Activated CD4-positive, alpha-beta T cell treated with anti-CD3 and anti-CD28 coated beads for 4 hours (primary cell): Measurements from ENCODE around the gene ARSJ.
"Not testable (repeated sequence)": the region's sequence is repeated elsewhere in the genome, so short reads cannot be mapped to it uniquely, and the experiment has no call there.

Experiments used
- DNase-seq, 2 donors: peaks; one replicate each; pipeline ENCODE4 v3.0.0-alpha.2; 2020

Gene ARSJ

DNA sequence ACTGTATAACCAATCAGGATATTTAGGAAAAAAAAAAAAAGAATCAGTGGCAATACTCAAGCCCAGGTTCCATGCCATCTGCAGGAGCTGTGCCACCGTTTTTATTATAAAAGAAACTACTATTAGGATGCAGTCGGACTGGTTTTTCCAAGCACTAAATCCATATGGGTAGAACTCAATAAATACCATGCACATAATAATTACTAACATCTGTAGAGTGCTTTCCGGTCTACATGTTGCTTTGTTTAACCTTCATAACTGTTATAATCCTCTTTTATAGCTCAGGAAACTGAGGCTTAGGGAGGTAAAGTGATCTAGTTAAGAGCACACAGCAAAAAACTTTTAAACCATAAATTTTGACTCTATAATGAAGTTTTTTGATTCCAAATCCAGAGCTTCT, 24.0 kb downstream of the ARSJ start:
- DNase-seq, result no peak

DNA sequence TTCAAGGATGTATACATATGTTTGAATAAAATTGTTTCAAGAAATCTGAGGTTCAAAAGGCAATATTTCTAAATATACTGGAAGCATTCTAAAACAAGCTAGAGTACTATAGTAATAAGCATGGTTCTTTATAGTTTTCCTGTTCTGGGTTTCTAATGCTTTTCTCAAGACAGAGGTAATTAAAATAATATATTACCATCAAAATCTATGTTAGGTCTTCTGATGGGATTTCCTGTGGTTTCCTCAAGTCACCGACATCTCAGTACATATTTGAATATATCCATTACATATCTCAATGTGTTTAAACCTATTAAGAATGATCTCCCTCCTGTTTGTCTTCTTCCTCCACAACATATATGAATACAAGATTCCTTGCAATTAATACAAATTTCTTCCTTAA, 25.6 kb downstream of the ARSJ start:
- DNase-seq, result no peak

DNA sequence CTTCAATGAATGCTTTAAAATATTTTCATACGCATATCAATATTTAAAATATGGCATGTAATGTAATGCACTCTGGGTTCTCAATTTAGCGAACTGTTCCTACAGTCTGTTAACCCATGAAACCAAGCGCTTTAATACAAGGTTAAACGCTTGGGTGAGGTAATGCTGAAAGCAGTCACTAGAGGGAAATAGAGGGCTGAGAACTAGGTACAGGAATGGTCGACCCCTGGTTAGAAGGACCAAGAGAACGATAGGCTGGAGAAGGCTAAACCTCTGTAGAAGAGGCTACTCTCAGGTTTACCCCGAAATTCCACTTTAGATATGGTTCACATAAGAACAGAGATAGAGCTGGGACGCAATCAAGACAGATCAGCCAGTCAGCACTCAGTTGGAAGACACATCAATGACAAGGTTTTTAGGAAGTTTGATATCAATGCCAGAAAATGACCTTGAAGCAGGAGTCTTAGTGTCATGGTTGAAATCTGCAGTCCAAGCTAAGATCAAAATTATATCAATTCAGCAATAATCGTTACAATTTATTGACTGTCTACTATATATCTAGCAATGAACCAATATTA, 26.9 kb downstream of the ARSJ start:
- DNase-seq, result peak in 1 of 2 donors; percentile 28

DNA sequence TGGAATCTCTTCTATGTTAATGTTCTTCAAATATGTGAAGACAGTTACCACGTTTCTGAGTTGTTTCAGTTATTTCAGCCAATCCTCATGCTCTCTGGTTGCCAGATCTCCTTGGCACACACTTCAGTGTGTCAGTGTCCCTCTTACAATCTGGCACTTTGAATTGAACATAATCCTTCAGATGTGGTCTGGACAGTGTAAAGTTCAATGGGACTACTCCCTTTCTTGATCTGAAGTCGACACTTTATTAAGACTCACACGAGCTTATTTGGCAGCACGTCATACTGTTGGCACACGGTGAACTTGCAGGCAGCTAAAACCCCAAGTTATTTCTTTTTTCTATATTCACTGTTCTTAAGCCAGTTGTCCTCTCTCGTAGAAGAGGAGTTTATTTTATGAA, 28.2 kb downstream of the ARSJ start:
- DNase-seq, result no peak

DNA sequence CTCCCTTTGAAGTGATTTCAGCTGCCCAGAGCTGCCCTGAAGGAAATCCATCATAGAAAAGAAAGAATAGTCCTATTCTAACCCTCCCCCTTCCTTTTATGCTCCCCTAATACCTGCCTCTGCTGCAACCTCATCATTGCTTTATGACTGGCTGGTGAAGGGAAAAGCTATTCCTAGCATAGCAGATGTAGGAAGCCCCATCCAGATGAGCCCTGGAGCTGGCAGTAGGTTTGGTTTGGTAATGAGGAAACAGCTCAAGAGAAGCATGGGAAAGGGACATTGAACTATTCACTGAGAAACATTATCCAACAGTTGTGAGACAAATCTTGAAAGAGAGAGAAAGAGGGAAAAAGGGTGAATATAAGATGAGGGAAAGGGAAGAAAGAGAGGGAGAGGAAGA, 29.2 kb downstream of the ARSJ start:
- no peak for DNase-seq

DNA sequence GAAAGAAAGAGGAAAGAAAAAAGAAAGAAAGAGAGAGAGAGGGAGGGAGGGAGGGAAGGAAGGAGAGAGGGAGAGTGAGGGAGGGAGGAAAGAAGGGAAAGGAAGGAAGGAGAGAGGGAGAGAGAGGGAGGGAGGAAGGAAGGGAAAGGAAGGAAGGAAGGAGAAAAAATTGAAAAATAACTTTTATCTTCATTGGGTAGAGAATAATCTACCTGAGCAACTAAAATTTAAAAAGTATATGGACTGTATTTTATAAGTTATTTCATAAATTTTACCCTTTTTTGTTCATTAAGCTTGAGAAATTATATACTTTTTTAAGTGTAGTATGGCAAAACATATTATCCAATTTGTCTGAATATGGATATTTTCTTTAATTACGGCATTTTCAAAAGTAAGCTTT, 32.0 kb downstream of the ARSJ start:
- DNase-seq, result no peak

DNA sequence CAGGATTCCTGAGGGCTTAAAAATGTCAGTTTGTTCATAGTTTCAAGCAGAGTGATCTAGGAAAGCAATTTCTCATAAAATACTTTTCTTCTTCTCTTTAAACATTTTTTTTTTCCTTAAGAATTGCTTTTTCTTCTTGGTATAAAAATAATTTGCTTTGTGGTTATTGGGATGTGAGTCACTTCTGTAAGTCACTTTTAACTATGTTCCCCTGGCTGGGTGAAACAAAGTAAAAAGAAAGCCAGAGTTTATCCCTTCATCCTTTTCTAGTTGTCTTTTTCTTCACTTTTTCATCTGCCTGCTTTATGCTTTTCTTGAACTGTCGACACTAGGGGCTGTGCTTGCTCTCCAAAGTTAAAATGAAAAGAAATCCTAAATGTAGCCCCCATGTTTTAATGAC, 33.5 kb downstream of the ARSJ start:
- DNase-seq, result no peak

DNA sequence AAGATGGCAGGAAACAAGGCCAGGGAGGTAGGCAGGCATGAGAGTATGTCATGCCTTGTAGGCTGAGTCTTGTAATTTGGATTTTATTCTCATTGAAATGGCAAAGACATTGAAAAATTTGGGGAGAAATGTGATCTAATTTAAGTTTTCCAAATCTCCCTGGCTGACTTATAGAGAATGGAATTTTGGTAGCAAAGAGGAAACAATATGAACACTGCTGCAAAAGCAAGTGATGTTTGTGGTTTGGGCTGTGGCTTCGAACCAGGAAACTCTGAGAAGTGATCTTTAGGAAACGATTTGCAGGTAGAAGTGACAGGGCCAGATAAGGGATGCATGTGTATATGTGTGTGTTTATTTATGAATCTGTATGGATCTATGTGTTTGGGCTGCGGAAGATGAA, 35.6 kb downstream of the ARSJ start:
- no peak for DNase-seq

DNA sequence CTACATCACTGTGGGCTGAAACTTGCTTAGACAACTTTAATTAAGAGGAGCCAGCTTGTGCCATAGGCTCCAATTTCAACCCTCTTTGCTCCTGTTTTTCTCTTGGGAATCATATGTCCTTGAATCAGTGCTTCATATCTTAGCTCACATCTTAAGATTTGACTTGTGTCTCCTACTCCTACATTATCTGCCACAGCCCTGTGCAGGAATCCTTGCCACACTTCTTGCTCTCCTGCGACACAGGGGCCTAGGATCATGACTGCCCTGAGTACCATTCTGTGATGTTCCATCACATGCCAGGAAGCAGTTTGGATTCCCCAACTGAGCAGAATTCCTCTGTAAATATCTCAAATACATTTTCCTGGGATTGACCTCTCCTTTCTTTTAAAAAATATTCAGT, 36.4 kb downstream of the ARSJ start:
- no peak for DNase-seq

DNA sequence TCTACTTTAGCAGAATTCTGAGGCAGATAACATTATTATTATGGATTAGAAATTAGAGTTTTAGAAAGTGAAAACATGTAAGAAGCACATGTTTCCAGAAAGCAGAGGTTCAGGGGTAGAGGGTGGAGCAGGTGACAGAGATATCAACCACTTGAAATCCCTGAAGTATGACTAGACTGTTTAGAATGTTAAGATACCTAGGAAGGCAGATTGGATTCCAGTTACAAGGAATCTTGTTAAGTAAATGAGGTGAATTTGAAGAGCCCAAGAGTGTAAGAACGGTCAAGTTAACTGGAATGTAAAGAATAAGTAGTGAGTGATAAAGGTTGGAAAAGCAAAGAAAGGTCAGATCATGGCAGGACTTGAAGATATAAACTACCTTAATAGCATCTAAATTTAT, 37.6 kb downstream of the ARSJ start:
- no peak for DNase-seq

DNA sequence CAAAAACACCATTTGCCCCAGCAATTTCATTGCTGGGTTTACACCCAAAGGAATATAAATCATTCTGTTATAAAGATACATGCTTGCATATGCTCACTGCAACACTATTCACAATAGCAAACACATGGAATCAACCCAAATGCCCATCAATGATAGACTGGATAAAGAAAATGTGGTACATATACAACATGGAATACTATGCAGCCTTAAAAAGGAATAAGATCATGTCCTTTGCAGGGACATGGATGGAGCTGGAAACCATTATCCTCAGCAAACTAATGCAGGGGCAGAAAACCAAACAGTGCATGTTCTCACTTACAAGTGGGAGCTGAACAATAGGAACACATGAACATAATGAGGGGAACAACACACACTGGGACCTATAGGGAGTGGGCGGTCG, 39.3 kb downstream of the ARSJ start:
- DNase-seq, result not testable (repeated sequence)

DNA sequence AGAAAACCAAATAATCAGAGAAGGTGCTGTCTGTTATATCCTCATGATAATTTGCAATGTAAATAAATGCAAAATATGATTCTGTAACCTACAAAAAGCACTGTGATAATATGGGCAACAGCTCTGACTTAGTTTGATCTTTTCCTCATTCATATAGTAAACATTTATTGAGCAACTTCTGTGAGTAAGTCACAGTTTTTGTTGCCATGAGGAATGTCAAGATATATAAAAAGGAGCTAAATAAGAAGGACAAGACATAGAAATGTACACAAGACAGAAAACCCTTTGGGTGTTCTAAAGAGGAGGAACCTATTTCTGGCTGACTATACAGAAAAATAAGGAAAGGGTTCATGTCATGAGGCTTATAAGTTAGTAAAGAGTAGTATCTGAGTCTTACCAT, 44.3 kb downstream of the ARSJ start:
- no peak for DNase-seq

DNA sequence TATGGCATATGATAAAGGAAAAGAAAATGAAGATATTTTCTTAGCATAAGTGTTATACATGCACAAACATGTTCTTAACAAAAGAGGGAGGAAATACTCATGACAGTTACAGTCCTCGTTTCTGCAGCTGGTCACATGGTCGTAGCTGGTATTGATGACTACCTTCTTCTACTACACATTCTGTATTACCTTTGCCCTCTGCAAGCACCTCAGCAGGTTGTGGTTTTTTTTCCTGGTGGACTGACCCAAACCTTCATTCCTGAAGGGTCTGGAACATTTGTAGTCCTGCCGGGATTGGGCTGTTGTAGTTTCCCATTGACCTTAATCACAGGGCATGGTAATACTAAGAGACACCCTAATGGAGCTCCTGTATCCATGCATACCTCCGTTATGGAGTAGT, 54.7 kb downstream of the ARSJ start:
- DNase-seq, result not testable (repeated sequence)

DNA sequence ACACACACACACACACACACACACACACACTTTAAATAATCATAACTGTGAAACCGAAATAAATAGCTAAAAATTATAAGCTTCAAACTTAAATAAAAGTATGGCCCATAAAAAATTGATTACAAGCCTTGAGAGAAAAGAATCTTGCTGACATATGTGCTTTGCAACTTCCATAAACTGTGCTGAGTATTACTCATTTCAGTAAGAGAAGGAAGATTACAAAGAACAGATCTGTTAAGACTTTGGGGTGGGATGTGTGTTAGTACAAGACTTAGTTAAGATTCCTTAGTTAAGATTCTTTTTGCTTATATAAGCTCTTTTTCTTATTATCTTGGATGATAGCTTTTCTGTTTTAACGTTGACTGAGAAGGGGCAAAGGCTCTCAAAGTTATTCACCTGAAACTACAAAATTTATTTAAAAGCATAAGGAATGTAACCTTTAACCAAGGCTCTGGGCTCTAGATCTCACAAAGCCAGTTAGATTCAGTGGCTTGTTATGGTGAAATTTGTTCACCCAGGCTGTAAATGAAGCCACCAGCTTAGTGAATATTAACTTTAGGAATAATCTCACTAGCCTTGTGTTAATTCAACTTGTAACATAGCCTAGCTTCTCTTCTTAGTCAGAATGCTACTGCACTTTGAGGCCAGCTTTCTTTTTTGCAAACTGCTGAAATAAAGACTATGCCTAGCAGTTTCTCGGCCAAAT, 58.2 kb downstream of the ARSJ start:
- no peak for DNase-seq

DNA sequence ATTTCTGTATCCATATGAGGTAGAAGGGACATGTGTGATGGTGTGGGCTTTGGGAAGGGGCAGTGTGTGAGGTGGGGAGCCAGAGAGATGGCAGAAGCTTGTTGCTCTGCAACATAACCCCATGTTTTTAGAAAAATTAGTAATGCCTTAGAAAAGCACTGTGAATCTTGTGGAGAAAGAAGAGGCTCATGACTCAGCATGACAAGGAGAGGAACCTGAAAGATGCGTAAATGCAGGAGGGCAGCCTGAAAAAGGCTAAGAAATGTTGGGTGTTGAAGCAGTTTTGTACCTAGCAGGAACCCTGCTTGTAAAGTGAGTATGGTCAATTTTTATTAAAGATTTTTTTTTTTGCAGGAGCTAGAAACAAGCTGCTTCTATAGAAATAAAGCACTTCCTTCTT, 59.8 kb downstream of the ARSJ start:
- no peak for DNase-seq

DNA sequence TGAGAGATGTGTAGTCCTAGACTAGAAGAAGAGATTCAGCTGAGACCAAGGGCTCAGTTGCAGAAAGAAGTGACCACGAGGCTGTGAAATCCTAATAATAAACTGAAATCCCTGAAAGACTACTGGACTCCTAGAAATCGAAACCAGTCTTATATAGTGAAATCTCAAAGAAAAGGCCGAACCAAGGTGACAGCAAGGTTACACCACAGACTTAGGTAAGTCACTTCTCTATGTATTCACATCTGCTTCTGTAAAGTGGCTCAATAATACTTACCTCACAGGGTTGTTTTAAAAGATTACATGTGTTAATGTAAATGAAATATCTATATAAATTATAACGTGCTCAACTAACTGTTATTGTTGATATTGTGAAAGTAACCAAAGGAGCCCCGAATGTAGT, 60.3 kb downstream of the ARSJ start:
- DNase-seq, result no peak

DNA sequence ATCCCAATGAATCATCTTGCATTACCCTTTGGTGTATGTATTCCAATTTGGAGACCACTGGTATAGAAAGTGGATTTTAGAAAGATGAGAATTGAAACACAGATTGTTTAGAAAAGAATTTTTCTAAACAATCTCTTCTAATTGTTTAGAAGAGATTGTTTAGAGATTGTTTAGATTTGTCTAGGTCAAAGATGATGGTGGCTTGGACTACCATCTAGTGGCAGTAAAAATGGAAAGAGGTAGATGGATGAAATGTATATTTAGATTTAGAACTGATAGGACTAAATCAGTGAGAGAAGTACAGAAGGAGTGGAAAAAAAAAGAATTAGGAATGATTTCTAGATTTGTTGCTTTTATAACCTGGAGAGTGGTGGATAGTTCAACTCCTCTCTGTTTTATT, 70.6 kb downstream of the ARSJ start:
- DNase-seq, result no peak

DNA sequence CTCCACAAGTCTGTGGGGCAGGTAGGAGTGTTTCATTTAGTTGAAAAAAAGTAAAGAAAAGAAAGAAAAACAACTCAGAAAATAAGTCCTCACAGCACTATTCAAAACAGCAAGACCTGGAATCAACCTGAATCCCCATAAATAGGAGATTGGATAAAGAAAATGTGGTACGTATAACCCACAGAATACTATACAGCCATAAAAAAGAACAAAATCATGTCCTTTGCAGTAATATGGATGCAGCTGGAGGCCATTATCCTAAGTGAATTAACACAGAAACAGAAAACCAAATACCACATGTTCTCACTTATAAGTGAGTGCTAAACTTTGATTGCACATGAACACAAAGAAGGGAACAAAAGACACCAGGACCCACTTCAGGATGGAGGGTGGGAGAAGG, 71.9 kb downstream of the ARSJ start:
- DNase-seq, result no peak

DNA sequence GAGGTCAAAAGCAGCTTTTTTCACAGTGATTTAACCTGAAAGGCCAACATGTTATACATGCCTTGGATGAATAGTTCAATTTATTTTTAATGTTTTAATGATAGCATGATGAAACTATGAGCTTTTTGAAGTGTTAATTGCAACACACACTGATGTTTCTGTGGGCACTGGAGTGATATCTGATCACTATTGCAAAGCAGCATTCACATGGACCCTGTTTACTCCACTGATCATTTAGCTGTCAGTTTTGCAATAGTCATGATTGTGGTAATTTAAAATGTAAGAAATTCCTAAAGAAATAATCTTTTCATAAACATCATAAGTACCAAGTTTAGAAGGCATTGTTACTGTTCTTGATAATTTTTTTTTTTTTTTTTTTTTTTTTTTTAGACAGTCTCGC, 74.1 kb downstream of the ARSJ start:
- DNase-seq, result no peak

DNA sequence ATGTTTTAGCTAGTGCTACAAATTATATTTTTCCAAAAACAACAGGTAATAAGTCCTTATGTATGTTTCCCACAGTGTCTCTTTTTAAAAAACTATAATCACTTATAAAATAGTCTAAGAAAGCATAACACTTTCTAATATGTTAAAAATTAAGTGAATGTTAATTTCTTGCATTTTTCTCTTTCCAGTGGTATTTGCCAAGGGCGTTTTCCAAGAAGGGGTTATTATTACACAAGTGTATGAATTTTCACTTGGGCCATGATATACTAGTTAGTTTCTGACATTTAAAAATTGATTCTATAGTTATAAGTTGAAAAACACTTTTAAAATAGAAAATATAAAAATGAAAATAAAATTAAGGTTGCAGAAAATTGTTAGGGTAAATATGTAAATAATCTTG, 74.6 kb downstream of the ARSJ start:
- DNase-seq, result no peak

DNA sequence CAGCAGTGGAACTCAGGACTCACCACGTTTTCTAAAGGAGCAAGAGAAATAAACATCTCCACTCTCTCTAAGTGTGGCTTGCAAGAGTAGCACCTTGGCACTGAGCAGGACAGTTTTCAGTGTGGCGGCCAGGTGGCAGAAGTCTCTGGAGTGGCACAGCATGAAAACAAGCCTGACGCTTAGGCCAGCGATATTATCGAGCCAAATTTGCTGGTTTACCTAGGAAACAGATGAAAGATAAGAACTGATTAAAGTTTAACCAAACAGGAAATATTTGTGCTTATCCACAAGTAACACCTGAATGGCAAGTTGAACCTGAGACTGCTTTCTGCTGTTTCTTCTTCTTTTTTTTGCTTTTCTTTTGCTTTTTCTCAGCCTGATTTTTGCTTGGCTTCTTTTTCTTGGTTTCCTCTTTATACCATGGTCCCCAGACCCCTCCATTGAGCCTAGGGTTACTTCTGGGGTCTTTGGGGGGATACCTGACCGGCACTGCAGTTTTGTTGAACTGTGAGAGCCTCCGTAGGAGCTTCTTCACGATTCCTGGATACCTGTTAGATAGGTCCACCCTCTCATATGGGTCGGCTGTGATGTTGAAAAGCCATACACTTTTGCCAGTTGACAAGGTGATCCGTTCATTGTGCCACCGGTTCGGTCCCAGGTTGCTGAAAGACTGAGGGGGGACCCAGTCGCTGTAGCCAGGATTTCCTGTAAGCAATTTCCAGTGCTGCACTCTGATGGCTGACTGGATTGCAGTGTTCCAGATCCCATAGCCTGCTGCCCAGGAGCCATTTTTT, 77.3 kb downstream of the ARSJ start:
- peak; percentile 62 to 67 for DNase-seq

DNA sequence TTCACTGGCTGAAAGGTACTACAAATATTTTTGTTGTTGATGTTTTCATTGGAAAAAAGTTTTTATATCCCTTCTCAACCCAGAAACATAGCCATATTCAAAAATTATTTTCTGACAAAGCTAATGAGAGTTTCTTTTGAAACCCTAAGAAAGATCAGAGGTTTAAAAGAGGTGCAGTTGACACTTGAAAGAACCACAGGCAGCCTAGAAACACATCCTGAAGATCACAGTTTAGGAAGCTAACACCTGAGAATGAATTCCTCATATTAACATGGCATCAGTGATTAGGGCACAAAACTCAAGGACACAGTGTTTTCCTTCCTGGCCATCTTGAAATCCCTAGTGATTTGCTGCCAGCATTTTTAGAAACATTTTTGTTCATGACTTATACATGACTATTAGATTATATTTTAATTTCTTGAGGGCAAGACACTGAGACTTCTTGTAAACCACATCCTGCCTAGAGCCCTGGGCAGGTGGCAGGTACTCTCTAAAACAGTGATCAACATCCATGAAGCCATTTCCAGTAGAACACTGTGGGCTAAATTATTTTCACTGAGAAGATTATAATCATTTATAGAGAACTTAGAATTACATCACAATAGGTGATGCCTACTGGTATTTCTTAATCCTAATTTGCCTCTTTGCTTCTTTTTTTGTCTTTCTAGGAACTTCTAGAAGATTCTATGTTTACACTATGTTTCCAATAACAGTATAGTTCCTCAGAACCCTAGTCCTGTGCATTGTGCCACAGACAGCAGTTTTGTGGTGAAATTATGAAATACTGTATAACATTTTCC, 80.0 kb downstream of the ARSJ start:
- peak; percentile 41 to 44 for DNase-seq

DNA sequence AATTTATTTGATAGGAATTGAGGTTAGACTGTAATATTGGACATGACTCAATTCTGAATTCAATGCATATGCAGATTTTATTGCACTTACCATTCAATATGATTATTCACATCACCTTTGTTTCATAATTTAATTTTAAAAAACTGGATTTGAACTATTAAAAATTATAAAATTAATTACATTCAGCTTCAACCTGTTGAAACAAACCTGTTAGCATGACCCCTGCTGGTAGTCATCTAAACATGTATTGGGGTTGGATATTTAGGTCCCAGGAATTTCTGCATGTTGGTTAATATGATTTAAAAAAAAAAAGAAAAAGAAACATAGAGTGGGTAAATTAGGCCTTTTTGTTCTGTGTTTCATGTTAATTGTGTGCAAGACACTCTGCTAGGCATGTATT, 85.9 kb downstream of the ARSJ start:
- DNase-seq, result no peak

DNA sequence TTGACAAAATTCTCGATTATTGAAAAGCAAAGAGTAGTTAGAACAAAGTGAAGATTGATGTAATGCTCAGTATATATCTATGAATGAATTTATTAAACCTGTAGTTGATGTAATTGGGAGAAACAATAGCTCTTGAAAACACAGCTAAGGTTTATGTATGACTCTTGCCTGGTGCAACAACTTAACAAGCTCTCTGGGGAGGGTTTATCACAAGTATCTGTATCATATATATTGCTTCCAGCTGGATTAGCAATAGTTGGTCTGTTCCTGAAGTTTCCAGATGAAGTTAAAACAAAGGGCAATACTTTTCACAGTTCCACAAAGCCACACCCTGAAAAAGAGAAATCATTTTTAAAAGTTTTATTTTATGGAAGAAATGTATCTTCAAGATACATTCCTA, 91.4 kb downstream of the ARSJ start:
- DNase-seq, result no peak
